RKO (cell line): Measurements from ENCODE around the gene DAP.

Experiments used
- DNase-seq: peaks from one replicate; pipeline ENCODE4 v3.0.0-alpha.2; 2016; ENCODE audit warnings: low spot score

The DAP gene

GRCh38 chr5:10709933-10710332 is 51.1 kb downstream of the DAP start:
- DNase-seq: no peak

GRCh38 chr5:10709409-10709808 is 51.6 kb downstream of the DAP start:
- DNase-seq: no peak

- no peak for DNase-seq
Measured at GRCh38 chr5:10708189-10708944, 52.7 kb downstream of the DAP start.

- DNase-seq: no peak
Measured at GRCh38 chr5:10707198-10708142, 53.6 kb downstream of the DAP start.

DNA sequence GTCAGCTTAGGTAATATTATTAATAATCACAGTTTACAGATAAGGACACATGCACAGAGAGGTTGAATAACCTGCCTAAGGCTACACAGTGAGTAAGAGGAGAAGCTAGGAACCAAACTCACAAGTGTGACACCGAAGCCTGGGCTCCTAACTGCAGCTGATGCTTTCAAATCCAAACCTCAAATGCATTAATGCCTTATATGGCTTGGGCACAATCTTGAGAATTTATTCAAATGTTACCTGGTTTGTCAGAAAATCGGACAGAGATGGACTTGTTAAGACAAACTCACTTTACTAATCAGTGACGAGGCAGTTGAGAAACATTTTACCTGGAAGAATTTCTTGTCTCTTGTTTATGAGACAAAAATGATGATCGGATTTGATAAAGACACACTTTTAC is 54.7 kb downstream of the DAP start:
- no peak for DNase-seq

GRCh38 chr5:10705747-10706146 is 55.3 kb downstream of the DAP start:
- DNase-seq: peak; percentile 14

DNA sequence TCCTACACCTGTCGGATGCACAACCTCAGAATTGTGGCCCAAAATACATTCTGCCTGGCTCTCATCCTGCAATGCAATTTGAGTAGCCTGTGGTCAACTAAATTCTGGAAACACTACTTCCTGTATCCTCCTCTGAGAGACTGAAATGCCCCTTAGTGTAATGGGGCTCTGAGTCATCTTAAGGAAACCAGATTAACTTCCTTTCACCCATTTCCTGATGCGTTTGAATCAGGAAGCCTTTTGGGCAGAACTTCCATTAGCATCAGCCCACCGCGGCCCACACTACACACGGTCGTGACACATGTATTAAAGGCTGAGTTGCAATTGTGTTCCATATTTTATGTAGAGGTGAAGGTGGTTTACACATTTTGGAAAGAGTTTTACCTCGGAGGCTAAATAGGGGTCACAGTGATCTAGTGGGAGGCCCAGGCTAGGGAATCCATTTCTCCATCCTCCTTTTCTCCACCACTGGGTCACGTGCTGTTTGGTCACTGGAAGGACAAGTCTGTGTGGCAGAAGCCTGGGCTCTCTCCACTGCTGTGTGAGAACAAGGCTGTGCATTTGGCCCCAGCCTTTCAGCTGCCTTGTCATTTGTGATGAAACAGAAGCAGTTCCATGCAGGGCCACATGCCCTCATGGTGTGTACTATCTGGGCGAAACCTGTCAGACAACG is 55.9 kb downstream of the DAP start:
- DNase-seq: peak; percentile 47

DNA sequence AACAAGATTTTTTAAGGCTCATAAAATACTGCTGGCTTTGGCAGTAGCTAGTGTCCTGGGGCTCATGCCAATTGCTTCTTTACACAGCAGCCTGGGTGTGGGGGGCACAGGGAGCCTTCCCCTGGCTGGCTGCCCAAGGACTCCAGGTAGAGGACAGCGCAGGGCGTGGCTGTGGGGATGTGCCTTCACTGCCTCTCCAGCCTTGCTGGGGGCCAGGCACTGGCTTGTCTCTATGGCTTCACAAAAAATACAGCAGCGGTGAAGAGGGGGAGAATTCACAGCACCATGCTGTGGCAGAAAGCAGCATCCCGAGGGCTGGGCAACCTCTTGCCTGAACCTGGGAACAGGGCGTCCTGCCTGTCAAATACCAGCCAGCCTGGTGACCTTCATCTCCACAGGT is 57.4 kb downstream of the DAP start:
- no peak for DNase-seq

DNA sequence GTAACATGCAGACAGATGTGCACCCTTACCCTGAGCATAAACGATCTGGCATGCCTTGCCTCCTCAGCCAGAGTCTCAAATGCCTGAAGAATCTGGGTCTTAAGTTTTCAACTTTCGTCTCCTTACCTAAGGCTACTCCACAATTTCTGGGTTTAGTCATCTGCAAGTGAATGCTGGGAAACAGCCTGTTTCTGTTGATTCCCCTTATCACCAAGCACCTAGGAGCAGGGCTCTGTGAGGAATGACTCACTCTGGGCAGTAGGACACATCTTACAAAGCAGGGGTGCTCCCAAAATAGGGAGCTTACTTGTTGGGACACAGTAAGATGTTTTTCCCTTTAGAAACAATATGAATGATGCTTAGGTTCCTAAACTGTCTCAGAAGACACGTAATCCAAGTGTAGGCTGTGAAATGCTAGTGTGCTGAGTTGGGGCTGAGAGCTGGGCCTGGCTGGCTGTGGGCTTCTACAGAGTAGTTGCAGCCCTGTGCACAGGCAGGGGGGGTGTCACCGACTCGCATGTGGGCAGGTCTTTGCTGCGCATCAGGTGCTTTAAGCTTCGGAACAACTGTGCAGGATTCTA is 58.0 kb downstream of the DAP start:
- DNase-seq: peak; percentile 14

DNA sequence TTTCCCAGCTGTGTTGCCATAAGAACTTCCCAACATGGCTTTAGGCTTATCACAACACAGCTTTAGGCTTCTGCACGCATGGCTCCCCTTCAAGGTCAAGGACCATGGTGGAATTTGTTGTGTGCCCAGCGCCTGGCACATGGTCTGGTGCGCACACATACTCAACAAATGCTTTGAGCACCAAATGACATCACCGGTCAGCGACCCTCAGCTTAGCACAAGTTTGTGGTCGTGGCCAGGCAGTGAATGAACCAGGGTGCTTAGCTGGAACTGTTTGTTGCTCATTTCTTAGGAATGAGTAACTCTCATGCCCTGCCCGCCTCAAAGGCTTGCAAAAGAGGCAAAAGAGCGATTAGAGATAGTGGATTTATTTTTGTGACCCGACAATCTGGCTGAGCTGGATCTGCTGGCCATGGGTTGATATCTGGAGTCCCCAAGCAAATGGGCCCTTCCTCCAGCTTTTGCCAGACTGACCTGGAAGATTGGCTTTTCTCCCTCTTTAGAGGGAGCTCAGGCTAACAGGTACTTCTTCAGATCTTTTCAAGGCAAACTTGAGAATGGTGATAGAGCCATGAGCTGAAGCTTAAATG is 58.9 kb downstream of the DAP start:
- DNase-seq: peak; percentile 27

DNA sequence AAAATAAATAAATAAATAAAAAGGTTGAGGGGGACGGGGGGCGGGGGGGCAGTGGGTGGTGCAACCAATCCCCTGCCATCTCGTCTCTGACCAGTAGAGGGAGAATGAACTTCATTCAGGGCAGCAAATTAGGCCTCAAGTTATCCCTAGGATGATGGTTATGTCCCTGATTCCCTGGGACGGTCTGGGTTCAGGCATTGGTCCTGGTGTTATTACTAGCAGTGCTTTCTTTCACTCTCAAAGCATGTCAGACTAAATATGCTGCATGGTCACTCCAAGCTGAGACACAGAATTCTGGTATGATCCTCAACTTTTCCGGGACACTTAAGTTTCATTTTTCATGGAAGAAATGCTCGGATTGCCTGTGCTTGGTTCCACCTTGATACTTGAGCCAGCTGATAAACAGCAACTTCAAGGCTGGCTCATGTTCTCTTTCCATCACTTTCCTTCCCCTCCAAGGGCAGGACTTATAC is 59.4 kb downstream of the DAP start:
- peak; percentile 33 for DNase-seq

DNA sequence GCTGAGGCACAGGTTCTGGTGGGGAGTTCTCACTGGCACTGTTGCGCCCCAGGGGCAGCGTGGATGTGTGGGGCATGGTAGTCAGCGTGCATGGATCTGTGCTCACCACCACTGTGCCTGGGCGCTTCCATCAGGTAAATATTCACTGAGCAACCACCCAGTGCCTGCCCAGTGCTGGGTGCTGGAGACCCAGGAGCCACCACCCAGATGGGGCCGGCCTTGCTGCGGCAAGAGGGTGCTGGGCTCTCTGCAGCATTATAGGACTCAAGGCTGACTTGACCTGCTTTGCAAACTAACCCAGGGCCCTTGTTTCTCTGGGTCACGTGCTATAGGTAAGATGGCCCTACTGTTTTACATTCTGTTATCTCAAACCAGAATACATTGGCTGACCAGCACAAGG is 60.5 kb downstream of the DAP start:
- no peak for DNase-seq

- no peak for DNase-seq
Measured at GRCh38 chr5:10699987-10700386, 61.0 kb downstream of the DAP start.

GRCh38 chr5:10699281-10699874 is 61.7 kb downstream of the DAP start:
- no peak for DNase-seq

GRCh38 chr5:10695759-10696543 is 65.1 kb downstream of the DAP start:
- no peak for DNase-seq

DNA sequence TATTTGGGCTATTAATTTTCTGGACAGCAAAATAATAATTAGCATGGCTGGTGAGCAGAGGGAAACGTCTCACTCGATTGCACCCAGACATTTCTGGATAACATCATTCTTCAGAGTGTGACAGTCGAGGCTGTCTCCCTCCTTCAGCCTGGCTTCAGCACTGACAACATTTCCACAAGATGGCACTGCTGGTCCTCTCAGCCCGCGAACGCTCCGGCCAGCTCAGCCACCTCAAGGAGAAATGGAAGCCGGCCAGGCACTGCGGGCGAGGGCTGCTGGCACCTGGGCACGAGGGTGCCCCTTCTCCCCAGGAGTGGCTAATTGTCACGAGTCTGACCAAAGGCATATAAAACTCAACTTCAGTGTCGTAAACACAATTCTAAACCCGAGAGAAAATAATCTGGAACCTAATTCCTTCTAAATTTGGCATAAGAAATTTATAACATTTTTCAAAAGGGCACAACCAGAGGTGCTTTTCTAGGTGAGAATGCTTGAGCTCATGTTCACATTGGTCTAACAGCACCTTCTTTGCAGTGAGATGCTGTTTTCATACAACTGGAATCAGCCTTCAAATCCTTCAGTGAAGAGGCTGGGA is 65.9 kb downstream of the DAP start:
- DNase-seq: peak; percentile 72

DNA sequence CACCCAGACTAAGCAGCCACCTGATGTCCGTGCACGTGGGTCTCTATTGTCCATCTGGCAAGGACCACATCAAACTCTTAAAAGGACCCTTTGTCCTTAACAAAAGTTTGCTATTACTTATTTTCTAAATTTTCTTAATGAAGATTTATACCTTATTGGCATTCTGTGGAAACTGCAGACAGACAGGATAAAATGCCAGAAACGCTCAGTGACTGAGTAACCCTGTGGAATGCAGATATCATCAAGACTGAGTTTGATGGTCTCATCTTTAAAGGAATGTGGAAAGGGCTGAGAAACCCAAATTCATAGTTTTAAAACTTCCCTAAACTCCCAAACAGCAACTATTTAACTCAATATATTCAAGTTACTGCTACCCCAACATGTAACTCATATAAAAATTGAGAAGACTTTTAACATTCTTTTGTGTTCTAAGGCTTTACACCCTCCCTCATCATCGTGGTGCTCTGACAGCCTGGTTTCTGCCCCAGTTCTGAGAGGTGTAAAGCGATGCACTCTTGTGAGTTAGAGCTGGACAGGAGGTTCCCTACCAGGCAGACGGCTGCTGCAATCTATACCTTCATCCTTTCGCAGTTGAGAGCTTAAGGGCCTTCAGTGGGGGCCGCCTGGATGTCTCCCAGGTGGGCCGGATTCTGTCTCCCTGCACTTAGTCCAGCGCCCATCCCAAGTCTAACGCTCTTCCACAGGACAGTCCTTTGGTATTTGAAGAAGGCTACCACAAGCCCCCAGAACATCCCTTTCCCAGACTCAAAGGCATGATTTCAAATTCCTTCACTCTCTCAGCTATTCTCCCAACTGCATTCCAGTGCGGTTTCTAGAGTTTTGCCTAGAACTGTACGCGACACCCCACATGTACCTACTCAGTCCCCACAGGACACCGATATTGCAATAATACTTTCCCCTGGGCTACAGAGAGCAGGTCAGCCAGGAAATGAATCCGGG is 68.9 kb downstream of the DAP start:
- DNase-seq: no peak

- no peak for DNase-seq
Measured at GRCh38 chr5:10690460-10691440, 70.3 kb downstream of the DAP start.
